ENCODE measurements around the gene NDUFAF7. TPM values are rescaled to one million over a fixed set of nuclear protein-coding genes. Genes with fewer than 3 reads are reported as not detected.

The NDUFAF7 gene
- polyA plus RNA-seq, 2 of the 4 experiments (the other 2 are of a cell fraction) = 28.8 to 48.0 TPM

- TF ChIP-seq, protein P1, sequence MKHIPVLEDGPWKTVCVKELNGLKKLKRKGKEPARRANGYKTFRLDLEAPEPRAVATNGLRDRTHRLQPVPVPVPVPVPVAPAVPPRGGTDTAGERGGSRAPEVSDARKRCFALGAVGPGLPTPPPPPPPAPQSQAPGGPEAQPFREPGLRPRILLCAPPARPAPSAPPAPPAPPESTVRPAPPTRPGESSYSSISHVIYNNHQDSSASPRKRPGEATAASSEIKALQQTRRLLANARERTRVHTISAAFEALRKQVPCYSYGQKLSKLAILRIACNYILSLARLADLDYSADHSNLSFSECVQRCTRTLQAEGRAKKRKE (CRISPR knock-in tag; IDR thresholded peaks at IDR 0.05; ENCODE audit: low read depth) = no peak
- TF ChIP-seq NR3C1 (IDR thresholded peaks at IDR 0.05) (no peak), CEBPB (IDR thresholded peaks at IDR 0.05) (peak in 1 of 2 experiments; percentile 49; a peak in 1 of 4 replicates), EP300 (IDR thresholded peaks at IDR 0.05) (no peak), JUNB (IDR thresholded peaks at IDR 0.05) (no peak), EHF (CRISPR knock-in tag; IDR thresholded peaks at IDR 0.05) (no peak), GATA3 (IDR thresholded peaks at IDR 0.05; ENCODE audit: borderline replicate concordance) (peak; percentile 42; the same call in 1 of the 2 replicates), CBX2 (IDR thresholded peaks at IDR 0.05; ENCODE audit: borderline replicate concordance, low read depth) (no peak), HOXB5 (CRISPR knock-in tag; IDR thresholded peaks at IDR 0.05) (no peak), CHD2 (IDR thresholded peaks at IDR 0.05; ENCODE audit: low read length, partially characterized antibody) (no peak), RARB (CRISPR knock-in tag; IDR thresholded peaks at IDR 0.05) (no peak), TFCP2L1 (CRISPR knock-in tag; IDR thresholded peaks at IDR 0.05) (no peak), E2F6 (IDR thresholded peaks at IDR 0.05; ENCODE audit: borderline replicate concordance, low read depth) (peak; percentile 79), RCOR1 (IDR thresholded peaks at IDR 0.05; ENCODE audit: low read depth, low read length) (no peak), SMC3 (IDR thresholded peaks at IDR 0.05) (0 out of 3 replicates have a peak, but pooled peaks have one; percentile 11), RFX5 (IDR thresholded peaks at IDR 0.05) (no peak), NPAS2 (CRISPR knock-in tag; IDR thresholded peaks at IDR 0.05; ENCODE audit: borderline replicate concordance) (no peak), JUN (IDR thresholded peaks at IDR 0.05) (peak; percentile 78 to 93), HDAC2 (IDR thresholded peaks at IDR 0.05) (no peak; the same call in 1 of the 2 replicates), POLR2AphosphoS2 (conservative IDR thresholded peaks at IDR 0.05; ENCODE audit: low read length) (no peak), CHD4 (IDR thresholded peaks at IDR 0.05; ENCODE audit: borderline replicate concordance) (no peak), PHF8 (IDR thresholded peaks at IDR 0.05; ENCODE audit: borderline replicate concordance, low read depth) (peak; percentile 71; the same call in 1 of the 2 replicates), MAFK (IDR thresholded peaks at IDR 0.05; ENCODE audit: partially characterized antibody) (no peak)
- TF ChIP-seq, protein P2, sequence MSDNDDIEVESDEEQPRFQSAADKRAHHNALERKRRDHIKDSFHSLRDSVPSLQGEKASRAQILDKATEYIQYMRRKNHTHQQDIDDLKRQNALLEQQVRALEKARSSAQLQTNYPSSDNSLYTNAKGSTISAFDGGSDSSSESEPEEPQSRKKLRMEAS (IDR thresholded peaks at IDR 0.05) = peak; percentile 96
- TF ChIP-seq, protein P3, sequence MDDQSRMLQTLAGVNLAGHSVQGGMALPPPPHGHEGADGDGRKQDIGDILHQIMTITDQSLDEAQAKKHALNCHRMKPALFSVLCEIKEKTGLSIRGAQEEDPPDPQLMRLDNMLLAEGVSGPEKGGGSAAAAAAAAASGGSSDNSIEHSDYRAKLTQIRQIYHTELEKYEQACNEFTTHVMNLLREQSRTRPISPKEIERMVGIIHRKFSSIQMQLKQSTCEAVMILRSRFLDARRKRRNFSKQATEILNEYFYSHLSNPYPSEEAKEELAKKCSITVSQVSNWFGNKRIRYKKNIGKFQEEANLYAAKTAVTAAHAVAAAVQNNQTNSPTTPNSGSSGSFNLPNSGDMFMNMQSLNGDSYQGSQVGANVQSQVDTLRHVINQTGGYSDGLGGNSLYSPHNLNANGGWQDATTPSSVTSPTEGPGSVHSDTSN (IDR thresholded peaks at IDR 0.05) = no peak
- TF ChIP-seq, protein P4, sequence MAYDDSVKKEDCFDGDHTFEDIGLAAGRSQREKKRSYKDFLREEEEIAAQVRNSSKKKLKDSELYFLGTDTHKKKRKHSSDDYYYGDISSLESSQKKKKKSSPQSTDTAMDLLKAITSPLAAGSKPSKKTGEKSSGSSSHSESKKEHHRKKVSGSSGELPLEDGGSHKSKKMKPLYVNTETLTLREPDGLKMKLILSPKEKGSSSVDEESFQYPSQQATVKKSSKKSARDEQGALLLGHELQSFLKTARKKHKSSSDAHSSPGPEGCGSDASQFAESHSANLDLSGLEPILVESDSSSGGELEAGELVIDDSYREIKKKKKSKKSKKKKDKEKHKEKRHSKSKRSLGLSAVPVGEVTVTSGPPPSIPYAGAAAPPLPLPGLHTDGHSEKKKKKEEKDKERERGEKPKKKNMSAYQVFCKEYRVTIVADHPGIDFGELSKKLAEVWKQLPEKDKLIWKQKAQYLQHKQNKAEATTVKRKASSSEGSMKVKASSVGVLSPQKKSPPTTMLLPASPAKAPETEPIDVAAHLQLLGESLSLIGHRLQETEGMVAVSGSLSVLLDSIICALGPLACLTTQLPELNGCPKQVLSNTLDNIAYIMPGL (CRISPR knock-in tag; IDR thresholded peaks at IDR 0.05; ENCODE audit: borderline replicate concordance) = peak; percentile 52; the same call in 1 of the 2 replicates
- TF ChIP-seq, protein P5, sequence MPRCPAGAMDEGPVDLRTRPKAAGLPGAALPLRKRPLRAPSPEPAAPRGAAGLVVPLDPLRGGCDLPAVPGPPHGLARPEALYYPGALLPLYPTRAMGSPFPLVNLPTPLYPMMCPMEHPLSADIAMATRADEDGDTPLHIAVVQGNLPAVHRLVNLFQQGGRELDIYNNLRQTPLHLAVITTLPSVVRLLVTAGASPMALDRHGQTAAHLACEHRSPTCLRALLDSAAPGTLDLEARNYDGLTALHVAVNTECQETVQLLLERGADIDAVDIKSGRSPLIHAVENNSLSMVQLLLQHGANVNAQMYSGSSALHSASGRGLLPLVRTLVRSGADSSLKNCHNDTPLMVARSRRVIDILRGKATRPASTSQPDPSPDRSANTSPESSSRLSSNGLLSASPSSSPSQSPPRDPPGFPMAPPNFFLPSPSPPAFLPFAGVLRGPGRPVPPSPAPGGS (IDR thresholded peaks at IDR 0.05) = peak; percentile 92; the same call in 2 of the 3 replicates
These were observed at the start of gene NDUFAF7, which contains the start of gene CEBPZ (continued) for GRCh38 chr2:37231241-37232130.
